Activated CD4-positive, alpha-beta T cell treated with anti-CD3 and anti-CD28 coated beads for 36 hours (primary cell): ENCODE measurements around the gene GLIPR2. TPM values are rescaled to one million over a fixed set of nuclear protein-coding genes. Genes with fewer than 3 reads are reported as not detected.
"Not testable (repeated sequence)": the region's sequence is repeated elsewhere in the genome, so short reads cannot be mapped to it uniquely, and the experiment has no call there.

Experiments used
- ATAC-seq: fragments of 200-7000 bp; cut with Tn5 transposase; one replicate; pipeline ENCODE4 v1.10.0; 2021; ENCODE audit warnings: mild to moderate bottlenecking, moderate library complexity
- CTCF ChIA-PET: fragments of 350-600 bp; sonication (Branson Sonifier 250); formaldehyde crosslinking; loops from one replicate; lab custom pipeline; 2021; ENCODE audit warnings: antibody characterized with exemption; lab: Charles Lee
- POLR2A ChIA-PET: fragments of 350-600 bp; sonication (Branson Sonifier 250); formaldehyde crosslinking; loops from one replicate; lab custom pipeline; 2021; ENCODE audit warnings: antibody characterized with exemption, inconsistent platforms; lab: Charles Lee
- DNase-seq: peaks from one replicate; pipeline ENCODE4 v3.0.0-alpha.2; 2020
- H3K27ac Mint-ChIP-seq: one replicate; pipeline ENCODE4 v1.8.0; 2021; ENCODE audit warnings: mixed read lengths
- H3K27me3 Mint-ChIP-seq: one replicate; pipeline ENCODE4 v1.8.0; 2021; ENCODE audit warnings: mixed read lengths
- H3K36me3 Mint-ChIP-seq: one replicate; pipeline ENCODE4 v1.8.0; 2021; ENCODE audit warnings: low read depth, mixed read lengths
- H3K4me1 Mint-ChIP-seq: one replicate; pipeline ENCODE4 v1.8.0; 2021; ENCODE audit warnings: mixed read lengths
- H3K4me3 Mint-ChIP-seq: one replicate; pipeline ENCODE4 v1.8.0; 2021; ENCODE audit warnings: mild to moderate bottlenecking, moderate library complexity, mixed read lengths
- H3K9me3 Mint-ChIP-seq: one replicate; pipeline ENCODE4 v1.8.0; 2021; ENCODE audit warnings: low read depth, mixed read lengths
- intact Hi-C, 2 experiments: fragments of 100-400 bp; cut with DNase I in 1 of 2; cut with micrococcal nuclease in 1 of 2; formaldehyde crosslinking; loops; one replicate each; pipeline versions ENCODE4 v1.14.2 to v1.15.1; 2022 to 2024; cut with DNase I, micrococcal nuclease
- total RNA-seq, 2 experiments: library from RNA; stranded (reverse); gene quantifications; one replicate each; pipeline ENCODE4 v1.2.3, GENCODE V29; 2021

Gene GLIPR2
- total RNA-seq, 2 experiments from 2014 or later, result 13.7 to 18.4 TPM

DNA sequence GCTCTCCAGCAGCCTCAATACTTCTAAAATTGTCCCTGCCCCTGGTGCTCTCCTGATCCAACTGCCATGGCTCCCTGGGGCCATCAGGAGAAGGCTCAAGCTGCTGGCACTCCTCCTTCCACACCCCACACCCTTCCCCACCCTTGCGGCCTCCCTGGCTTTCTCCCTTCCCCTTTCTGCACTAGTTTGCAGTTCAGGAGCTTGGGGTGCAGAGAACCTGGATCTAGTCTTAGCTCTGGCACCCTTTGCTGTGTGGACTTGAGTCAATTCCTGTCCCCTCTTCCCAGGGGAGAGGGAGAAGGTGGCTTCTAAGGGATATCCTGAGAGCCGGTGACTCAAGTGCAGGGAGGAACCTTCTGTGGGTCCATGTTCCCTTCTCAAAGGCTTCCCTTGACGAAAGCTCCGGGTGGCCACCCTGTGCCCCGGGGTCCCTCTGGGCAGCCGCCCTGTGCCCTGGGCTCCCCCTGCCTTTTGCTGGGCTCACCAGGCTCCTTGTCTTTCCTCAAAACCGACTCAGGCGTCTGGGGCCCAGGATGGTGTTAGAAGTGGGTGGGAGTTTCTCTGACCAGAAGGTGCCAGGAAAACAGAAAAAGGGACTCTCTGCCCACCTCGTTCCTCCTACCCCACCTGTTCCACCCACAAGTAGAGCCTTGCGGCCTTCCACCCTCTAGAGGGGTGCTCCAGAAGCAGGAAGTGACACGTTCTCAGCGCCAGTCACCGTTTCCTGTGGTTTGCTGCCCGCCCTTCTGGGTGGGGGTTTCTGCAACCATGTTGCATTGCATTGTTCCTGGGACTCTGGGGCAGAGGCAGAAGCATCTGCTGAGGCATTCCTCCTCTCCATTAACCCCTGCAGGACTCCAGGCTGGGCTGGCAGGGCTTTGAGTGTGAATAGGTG is 15.0 kb downstream of the GLIPR2 start:
- peaks cover 16% of the 10 kb centered on the region for H3K36me3 Mint-ChIP-seq
- peak; percentile 93 for DNase-seq
- H3K4me3 Mint-ChIP-seq, result peak overlapping the region; percentile 69
- intact Hi-C loops, result loop anchor here (1.0 to 2.0 kb wide), 2 partner anchors 11 to 15 kb away; partner anchors contain the start of gene GLIPR2 (in 2 of the 2)
- H3K4me1 Mint-ChIP-seq, result peaks cover 69% of the 10 kb centered on the region
- peak; percentile 93 for ATAC-seq
- no peaks in the 10 kb centered on the region for H3K9me3 Mint-ChIP-seq
- H3K27me3 Mint-ChIP-seq, result no peaks in the 10 kb centered on the region
- ChIA-PET CTCF (interaction anchor here (0.7 to 1.7 kb wide), 9 partner anchors 7 to 403 kb away, joined by 3 to 5 read pairs (median 4); partner anchors contain the start of genes CLTA and GLIPR2), POLR2A (interaction anchor here (0.6 to 1.7 kb wide), 2 partner anchors 38 to 144 kb away, joined by 4 to 8 read pairs; partner anchors contain the start of gene CLTA)
- peak overlapping the region; percentile 95 for H3K27ac Mint-ChIP-seq

DNA sequence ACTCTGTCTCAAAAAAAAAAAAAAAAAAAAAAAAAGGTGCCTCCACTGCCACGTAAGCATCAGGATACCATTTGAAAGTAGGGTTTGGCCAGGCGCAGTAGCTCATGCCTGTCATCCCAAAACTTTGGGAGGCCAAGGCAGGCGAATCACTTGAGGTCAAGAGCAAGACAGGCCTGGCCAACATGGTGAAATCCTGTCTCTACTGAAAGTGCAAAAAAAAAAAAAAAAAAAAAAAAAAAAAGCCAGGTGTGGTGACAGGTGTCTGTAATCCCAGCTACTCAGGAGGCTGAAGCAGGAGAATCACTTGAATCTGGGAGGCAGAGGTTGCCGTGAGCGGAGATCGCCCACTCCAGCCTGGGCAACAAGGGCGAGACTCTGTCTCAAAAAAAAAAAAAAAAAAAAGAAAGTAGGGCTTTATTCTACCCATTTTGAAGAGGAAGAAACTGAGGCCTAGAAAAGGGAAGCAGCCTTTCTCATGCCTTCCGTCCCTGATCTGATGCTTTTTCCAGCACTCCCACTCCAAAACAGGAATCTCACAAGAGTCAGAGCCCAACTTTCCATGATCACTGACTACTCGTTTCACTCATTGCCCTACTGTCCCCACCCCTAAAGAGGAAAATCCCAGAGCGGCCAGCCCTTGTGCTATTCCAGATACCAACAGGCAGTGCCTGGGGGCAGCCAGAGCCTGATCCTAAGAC is 16.4 kb downstream of the GLIPR2 start:
- no peak for DNase-seq
- peaks cover 59% of the 10 kb centered on the region for H3K4me1 Mint-ChIP-seq
- ATAC-seq, result no peak
- H3K27ac Mint-ChIP-seq, result no peak overlapping the region
- intact Hi-C loops, result loop anchor here in 1 of 2 experiments (2.0 kb wide), 1 partner anchor 16 kb away; the partner anchor contains the start of gene GLIPR2
- no peaks in the 10 kb centered on the region for H3K9me3 Mint-ChIP-seq
- peaks cover 13% of the 10 kb centered on the region for H3K36me3 Mint-ChIP-seq
- no peaks in the 10 kb centered on the region for H3K27me3 Mint-ChIP-seq
- no peak overlapping the region for H3K4me3 Mint-ChIP-seq
- POLR2A ChIA-PET, result no interaction called here
- CTCF ChIA-PET, result interaction anchor here (0.7 to 1.7 kb wide), 5 partner anchors 9 to 404 kb away, joined by 3 to 5 read pairs (median 3); partner anchors contain the start of gene GLIPR2

DNA sequence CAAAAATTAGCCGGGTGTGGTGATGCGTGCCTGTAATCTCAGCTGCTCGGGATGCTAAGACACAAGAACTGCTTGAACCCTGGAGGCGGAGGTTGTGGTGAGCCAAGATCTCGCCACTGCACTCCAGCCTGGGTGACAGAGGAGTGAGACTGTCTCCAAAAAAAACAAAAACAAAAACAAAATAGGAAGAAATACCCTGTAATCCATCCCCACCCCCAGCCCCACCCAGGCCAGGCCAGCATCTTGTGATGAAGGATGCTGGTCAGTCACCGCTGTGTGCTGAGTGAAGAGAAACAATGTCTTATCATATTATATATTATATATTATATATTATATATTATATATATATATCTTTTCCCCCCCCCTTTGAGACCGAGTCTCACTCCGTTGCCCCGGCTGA is 17.2 kb downstream of the GLIPR2 start:
- Mint-ChIP-seq H3K27me3 (no peaks in the 10 kb centered on the region), H3K4me3 (no peak overlapping the region), H3K36me3 (peaks cover 16% of the 10 kb centered on the region), H3K27ac (no peak overlapping the region), H3K4me1 (peaks cover 50% of the 10 kb centered on the region), H3K9me3 (no peaks in the 10 kb centered on the region)
- DNase-seq, result no peak
- intact Hi-C loops, result loop anchor here in 1 of 2 experiments (2.0 kb wide), 1 partner anchor 17 kb away; the partner anchor contains the start of gene GLIPR2
- POLR2A ChIA-PET, result no interaction called here
- CTCF ChIA-PET, result interaction anchor here (1.6 kb wide), 1 partner anchor 11 kb away, joined by 7 read pairs; no protein-coding TSS in a partner anchor
- ATAC-seq, result no peak

DNA sequence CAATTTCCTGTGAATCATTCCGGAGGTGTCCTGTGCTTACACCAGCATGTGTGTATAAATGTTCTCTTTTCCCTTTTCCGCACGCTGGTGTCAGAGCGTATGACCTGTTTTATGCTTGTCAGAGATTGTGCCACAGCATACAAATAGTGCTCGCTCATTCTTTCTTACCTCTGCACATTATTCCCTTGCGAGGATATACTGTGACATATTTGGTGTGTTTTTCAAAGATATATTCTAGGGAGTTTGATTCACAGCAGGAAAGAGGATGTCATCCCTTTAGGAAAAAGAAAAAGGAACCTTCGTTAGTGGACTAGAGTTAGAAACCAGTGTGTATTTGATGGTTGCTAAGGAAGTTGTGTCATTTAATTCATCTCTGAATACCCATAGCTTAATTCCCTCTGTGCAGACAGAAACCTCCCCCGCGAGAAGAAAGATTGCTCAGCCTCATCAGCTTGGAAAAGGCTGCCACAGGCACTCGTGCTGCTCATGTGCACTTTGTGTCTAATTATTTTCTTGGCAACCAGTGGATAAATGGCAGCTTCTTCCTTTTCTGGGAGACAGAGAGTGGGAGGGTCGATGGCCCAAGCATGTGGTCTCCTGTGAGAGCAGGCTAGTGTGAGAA is 17.9 kb downstream of the GLIPR2 start:
- Mint-ChIP-seq H3K4me3 (no peak overlapping the region), H3K27ac (peak overlapping the region; percentile 61), H3K36me3 (peaks cover 16% of the 10 kb centered on the region), H3K4me1 (peaks cover 45% of the 10 kb centered on the region), H3K27me3 (no peaks in the 10 kb centered on the region), H3K9me3 (no peaks in the 10 kb centered on the region)
- CTCF ChIA-PET, result interaction anchor here (0.6 to 1.6 kb wide), 5 partner anchors 11 to 306 kb away, joined by 3 to 7 read pairs (median 3); no protein-coding TSS in a partner anchor
- ATAC-seq (no peak), DNase-seq (no peak)
- POLR2A ChIA-PET, result no interaction called here
- intact Hi-C loops, result no loop called here

DNA sequence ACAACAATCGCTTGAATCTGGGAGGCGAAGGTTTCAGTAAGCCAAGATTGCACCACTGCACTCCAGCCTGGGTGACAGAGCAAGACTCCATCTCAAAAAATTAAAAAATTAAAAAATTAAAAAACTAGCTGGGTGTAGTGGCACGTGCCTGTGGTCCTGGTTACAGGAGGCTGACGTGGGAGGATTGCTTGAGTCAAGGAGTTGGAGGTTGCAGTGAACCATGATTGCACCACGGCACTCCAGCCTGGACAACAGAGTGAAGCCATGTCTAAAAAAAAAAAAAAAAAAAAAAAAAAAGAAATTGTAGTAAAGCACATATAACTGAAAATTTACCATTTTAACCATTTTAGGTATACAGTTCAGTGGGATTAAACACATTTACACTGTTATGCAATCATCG is 19.6 kb downstream of the GLIPR2 start:
- DNase-seq, result no peak
- no peak for ATAC-seq
- H3K9me3 Mint-ChIP-seq, result no peaks in the 10 kb centered on the region
- H3K4me3 Mint-ChIP-seq, result no peak overlapping the region
- peaks cover 14% of the 10 kb centered on the region for H3K36me3 Mint-ChIP-seq
- ChIA-PET CTCF (interaction anchor here (1.3 kb wide), 2 partner anchors 9 to 10 kb away, joined by 3 to 7 read pairs; no protein-coding TSS in a partner anchor), POLR2A (no interaction called here)
- no peaks in the 10 kb centered on the region for H3K27me3 Mint-ChIP-seq
- intact Hi-C loops, result no loop called here
- H3K27ac Mint-ChIP-seq, result no peak overlapping the region
- peaks cover 31% of the 10 kb centered on the region for H3K4me1 Mint-ChIP-seq

DNA sequence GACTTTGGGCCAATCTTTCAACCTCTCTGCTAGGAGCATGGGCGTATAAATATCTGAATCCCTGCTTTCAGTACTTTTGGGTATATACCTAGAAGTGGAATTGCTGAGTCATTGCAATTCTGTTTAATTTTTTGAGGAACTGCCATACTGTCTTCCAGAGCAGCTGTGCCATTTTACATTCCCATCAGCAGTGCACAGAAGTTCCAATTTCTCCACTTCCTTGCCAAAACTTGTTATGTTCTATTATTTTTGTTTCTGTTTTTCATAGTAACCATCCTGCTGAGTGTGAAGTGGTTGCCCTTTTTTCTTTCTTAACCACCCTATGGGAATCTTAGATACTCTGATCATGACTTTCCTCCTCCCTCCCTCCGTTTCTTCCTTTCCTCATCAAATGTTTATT is 21.6 kb downstream of the GLIPR2 start:
- Mint-ChIP-seq H3K9me3 (no peaks in the 10 kb centered on the region), H3K4me1 (peaks cover 17% of the 10 kb centered on the region), H3K27me3 (no peaks in the 10 kb centered on the region), H3K27ac (no peak overlapping the region), H3K36me3 (peaks cover 11% of the 10 kb centered on the region), H3K4me3 (no peak overlapping the region)
- ChIA-PET POLR2A (no interaction called here), CTCF (interaction anchor here (15.4 kb wide), 1 partner anchor 55 kb away, joined by 246 read pairs; no protein-coding TSS in a partner anchor)
- ATAC-seq (no peak), DNase-seq (no peak)
- intact Hi-C loops, result no loop called here

DNA sequence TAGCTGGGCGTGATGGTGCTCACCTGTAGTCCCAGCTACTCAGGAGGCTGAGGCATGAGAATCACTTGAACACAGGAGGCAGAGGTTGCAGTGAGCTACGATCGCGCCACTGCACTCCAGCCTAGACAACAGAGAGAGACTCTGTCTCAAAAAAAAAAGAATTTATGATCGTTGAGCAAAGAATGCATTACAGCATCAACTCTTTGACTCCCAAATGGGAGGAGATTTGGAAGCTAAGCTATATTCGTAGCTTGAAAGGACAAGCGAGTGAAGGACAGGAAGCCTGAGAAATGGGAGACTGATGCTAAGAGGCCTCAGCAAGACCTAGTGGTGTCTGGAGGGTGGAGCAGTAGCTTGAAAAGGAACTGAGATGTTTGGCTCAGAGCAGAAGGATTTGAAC is 22.4 kb downstream of the GLIPR2 start:
- no peak for DNase-seq
- POLR2A ChIA-PET, result no interaction called here
- CTCF ChIA-PET, result interaction anchor here (15.4 kb wide), 1 partner anchor 56 kb away, joined by 246 read pairs; no protein-coding TSS in a partner anchor
- no peaks in the 10 kb centered on the region for H3K27me3 Mint-ChIP-seq
- peaks cover 11% of the 10 kb centered on the region for H3K36me3 Mint-ChIP-seq
- intact Hi-C loops, result no loop called here
- no peaks in the 10 kb centered on the region for H3K9me3 Mint-ChIP-seq
- H3K4me3 Mint-ChIP-seq, result no peak overlapping the region
- no peak for ATAC-seq
- H3K4me1 Mint-ChIP-seq, result peaks cover 10% of the 10 kb centered on the region
- H3K27ac Mint-ChIP-seq, result no peak overlapping the region

DNA sequence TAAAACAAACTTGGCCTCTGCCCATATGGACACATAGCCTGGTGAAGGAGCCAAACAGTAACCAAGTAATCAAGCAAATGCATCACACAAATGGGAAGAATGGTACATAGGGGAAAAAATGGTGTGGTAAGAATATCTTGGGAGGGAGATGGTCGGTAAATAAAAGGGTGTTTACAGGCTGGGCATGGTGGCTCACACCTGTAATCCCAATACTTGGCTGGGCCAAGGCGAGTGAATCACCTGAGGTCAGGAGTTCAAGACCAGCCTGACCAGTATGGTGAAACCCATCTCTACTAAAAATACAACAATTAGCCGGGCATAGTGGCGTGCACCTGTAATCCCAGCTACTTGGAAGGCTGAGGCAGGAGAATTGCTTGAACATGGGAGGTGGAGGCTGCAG is 23.0 kb downstream of the GLIPR2 start:
- DNase-seq, H3K27ac Mint-ChIP-seq, H3K9me3 Mint-ChIP-seq, H3K4me1 Mint-ChIP-seq, intact Hi-C loops, ATAC-seq, H3K27me3 Mint-ChIP-seq, H3K4me3 Mint-ChIP-seq, POLR2A ChIA-PET, H3K36me3 Mint-ChIP-seq: not testable (repeated sequence)
- CTCF ChIA-PET, result interaction anchor here (15.4 kb wide), 1 partner anchor 57 kb away, joined by 246 read pairs; no protein-coding TSS in a partner anchor

DNA sequence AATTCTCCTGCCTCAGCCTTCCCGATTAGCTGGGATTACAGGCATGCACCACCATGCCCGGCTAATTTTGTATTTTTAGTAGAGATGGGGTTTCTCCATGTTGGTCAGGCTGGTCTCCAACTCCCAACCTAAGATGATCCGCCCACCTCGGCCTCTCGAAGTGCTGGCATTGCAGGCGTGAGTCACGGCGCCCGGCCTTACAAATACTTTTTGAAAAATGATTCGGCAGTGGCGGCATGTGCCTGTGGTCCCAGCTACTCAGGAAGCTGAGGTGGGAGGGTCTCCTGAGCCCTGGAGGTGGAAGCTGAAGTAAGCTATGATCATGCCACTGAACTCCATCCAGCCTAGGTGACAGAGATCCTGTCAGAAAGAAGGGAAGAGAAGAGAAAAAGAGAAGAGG is 23.6 kb downstream of the GLIPR2 start:
- H3K36me3 Mint-ChIP-seq, H3K4me1 Mint-ChIP-seq, H3K27me3 Mint-ChIP-seq, ATAC-seq, intact Hi-C loops, H3K27ac Mint-ChIP-seq, POLR2A ChIA-PET, DNase-seq, H3K4me3 Mint-ChIP-seq, H3K9me3 Mint-ChIP-seq: not testable (repeated sequence)
- CTCF ChIA-PET, result interaction anchor here (15.4 kb wide), 1 partner anchor 57 kb away, joined by 246 read pairs; no protein-coding TSS in a partner anchor

DNA sequence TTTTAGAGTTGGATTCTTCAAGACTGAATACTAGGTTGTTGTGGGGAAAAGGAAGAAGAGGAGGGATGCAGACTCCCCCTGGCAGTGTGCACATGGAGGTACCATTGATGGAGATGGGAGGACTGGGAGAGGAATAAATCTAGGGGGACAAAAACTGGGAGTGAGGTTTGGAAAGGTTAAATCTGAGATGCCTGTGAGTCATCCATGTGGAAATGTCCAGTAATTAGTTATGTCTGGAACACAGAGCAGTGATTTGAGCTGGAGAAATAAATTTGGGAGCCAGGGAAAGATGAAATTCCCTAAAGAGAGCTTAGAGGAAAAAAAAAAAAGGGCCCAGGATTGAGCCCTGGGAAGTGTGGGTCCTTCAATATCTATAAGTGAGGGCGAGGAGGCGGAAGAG is 24.7 kb downstream of the GLIPR2 start:
- Mint-ChIP-seq H3K27me3 (no peaks in the 10 kb centered on the region), H3K9me3 (no peaks in the 10 kb centered on the region), H3K4me3 (no peak overlapping the region), H3K36me3 (peaks cover 6% of the 10 kb centered on the region), H3K4me1 (peaks cover 1% of the 10 kb centered on the region), H3K27ac (no peak overlapping the region)
- ChIA-PET POLR2A (no interaction called here), CTCF (interaction anchor here (15.4 kb wide), 1 partner anchor 58 kb away, joined by 246 read pairs; no protein-coding TSS in a partner anchor)
- intact Hi-C loops, result no loop called here
- DNase-seq (no peak), ATAC-seq (no peak)
